GM19463 (cell line): ENCODE data around the gene ACOT8.
"Not testable (repeated sequence)": the region's sequence is repeated elsewhere in the genome, so short reads cannot be mapped to it uniquely, and the experiment has no call there.

Experiments used
- ATAC-seq: cut with Tn5 transposase; IDR thresholded peaks from one replicate; pipeline ENCODE4 v1.9.1; 2021; ENCODE audit warnings: mild to moderate bottlenecking, moderate library complexity; ENCODE audit not compliant: unreplicated experiment

The ACOT8 gene

GRCh38 chr20:45829673-45830106, 27.5 kb downstream of the ACOT8 start:
- not testable (repeated sequence) for ATAC-seq

GRCh38 chr20:45828589-45828988, 28.6 kb downstream of the ACOT8 start:
- no peak for ATAC-seq

GRCh38 chr20:45827712-45828111, 29.5 kb downstream of the ACOT8 start:
- ATAC-seq: no peak

- ATAC-seq: no peak
Observed at GRCh38 chr20:45827030-45827652, 30.1 kb downstream of the ACOT8 start, which contains the start of gene TNNC2. Gene TNNC2 (minus strand): TSS chr20:45827312. CDS start chr20:45827248, 64 bp downstream.

GRCh38 chr20:45826381-45827019, 30.7 kb downstream of the ACOT8 start:
- no peak for ATAC-seq

GRCh38 chr20:45823949-45824835, 33.0 kb downstream of the ACOT8 start:
- peak; percentile 44 for ATAC-seq

GRCh38 chr20:45822857-45823256, 34.3 kb downstream of the ACOT8 start:
- ATAC-seq: no peak

- no peak for ATAC-seq
Observed at GRCh38 chr20:45821947-45822346, 35.2 kb downstream of the ACOT8 start.

GRCh38 chr20:45819466-45819865, 37.7 kb downstream of the ACOT8 start:
- no peak for ATAC-seq

GRCh38 chr20:45818239-45818638, 39.0 kb downstream of the ACOT8 start:
- ATAC-seq: no peak

GRCh38 chr20:45817376-45818194, 39.6 kb downstream of the ACOT8 start:
- no peak for ATAC-seq

GRCh38 chr20:45816951-45817350, 40.2 kb downstream of the ACOT8 start:
- no peak for ATAC-seq

GRCh38 chr20:45814314-45814713, 42.9 kb downstream of the ACOT8 start:
- no peak for ATAC-seq

GRCh38 chr20:45813489-45813888, 43.7 kb downstream of the ACOT8 start:
- ATAC-seq: no peak

- no peak for ATAC-seq
Observed at GRCh38 chr20:45813006-45813340, 44.2 kb downstream of the ACOT8 start.

GRCh38 chr20:45812157-45813005, 44.8 kb downstream of the ACOT8 start, which contains the start of gene UBE2C:
Gene UBE2C (plus strand): TSS chr20:45812644. CDS start chr20:45812696, 52 bp downstream.
- ATAC-seq: peak; percentile 99

GRCh38 chr20:45810191-45810970, 46.8 kb downstream of the ACOT8 start:
- ATAC-seq: no peak

- no peak for ATAC-seq
Observed at GRCh38 chr20:45801851-45802250, 55.3 kb downstream of the ACOT8 start.
